ENCODE measurements around the gene NCAPG2.

GRCh38 chr7:158620839-158621441, 83.7 kb downstream of the NCAPG2 start:
- TF ChIP-seq, protein P1, sequence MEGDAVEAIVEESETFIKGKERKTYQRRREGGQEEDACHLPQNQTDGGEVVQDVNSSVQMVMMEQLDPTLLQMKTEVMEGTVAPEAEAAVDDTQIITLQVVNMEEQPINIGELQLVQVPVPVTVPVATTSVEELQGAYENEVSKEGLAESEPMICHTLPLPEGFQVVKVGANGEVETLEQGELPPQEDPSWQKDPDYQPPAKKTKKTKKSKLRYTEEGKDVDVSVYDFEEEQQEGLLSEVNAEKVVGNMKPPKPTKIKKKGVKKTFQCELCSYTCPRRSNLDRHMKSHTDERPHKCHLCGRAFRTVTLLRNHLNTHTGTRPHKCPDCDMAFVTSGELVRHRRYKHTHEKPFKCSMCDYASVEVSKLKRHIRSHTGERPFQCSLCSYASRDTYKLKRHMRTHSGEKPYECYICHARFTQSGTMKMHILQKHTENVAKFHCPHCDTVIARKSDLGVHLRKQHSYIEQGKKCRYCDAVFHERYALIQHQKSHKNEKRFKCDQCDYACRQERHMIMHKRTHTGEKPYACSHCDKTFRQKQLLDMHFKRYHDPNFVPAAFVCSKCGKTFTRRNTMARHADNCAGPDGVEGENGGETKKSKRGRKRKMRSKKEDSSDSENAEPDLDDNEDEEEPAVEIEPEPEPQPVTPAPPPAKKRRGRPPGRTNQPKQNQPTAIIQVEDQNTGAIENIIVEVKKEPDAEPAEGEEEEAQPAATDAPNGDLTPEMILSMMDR (optimal IDR thresholded peaks at IDR 0.05 in 1 of 3, IDR thresholded peaks at IDR 0.05 in 1 of 3, conservative IDR thresholded peaks at IDR 0.05 in 1 of 3; ENCODE audit: extremely low read depth in 1 of 3, insufficient read depth in 2 of 3, low read length in 3 of 3) = no peak
- no peak for TF ChIP-seq EZH2 (IDR thresholded peaks at IDR 0.05; ENCODE audit: low read length)

All from keratinocyte (primary cell).